Loucy (cell line): ENCODE measurements around the gene HS6ST1.

ENCODE experiments used
- H2AFZ ChIP-seq: fragments of 200-600 bp; sonication (generic); 2 replicates; pipeline ENCODE4 v1.6.0; 2016; ENCODE audit warnings: antibody characterized with exemption, mild to moderate bottlenecking, low read length, moderate library complexity
- H3F3A ChIP-seq: fragments of 200-600 bp; 2 replicates; pipeline ENCODE4 v1.6.0; 2016; ENCODE audit warnings: antibody characterized with exemption, low read depth, mild to moderate bottlenecking
- H3K27me3 ChIP-seq: fragments of 200-600 bp; sonication (generic); 2 replicates; pipeline ENCODE4 v1.6.1; 2014; ENCODE audit warnings: low read length, mild to moderate bottlenecking; ENCODE audit not compliant: insufficient read depth, poor library complexity, severe bottlenecking
- H3K36me3 ChIP-seq: fragments of 200-600 bp; sonication (generic); 2 replicates; pipeline ENCODE4 v1.6.1; 2016; ENCODE audit warnings: low read length; ENCODE audit not compliant: insufficient read depth
- H3K4me1 ChIP-seq: fragments of 200-600 bp; sonication (generic); 2 replicates; pipeline ENCODE4 v1.5.1; 2014; ENCODE audit warnings: low read length, mild to moderate bottlenecking; ENCODE audit not compliant: insufficient read depth, poor library complexity, severe bottlenecking
- H3K4me2 ChIP-seq: fragments of 200-600 bp; sonication (generic); 2 replicates; pipeline ENCODE4 v1.6.0; 2014; ENCODE audit warnings: antibody characterized with exemption, low read length, low read depth, mild to moderate bottlenecking; ENCODE audit not compliant: poor library complexity, severe bottlenecking
- H3K4me3 ChIP-seq: fragments of 200-600 bp; sonication (generic); 2 replicates; pipeline ENCODE4 v1.5.1; 2014; ENCODE audit warnings: low read length, mild to moderate bottlenecking, mixed read lengths; ENCODE audit not compliant: poor library complexity, severe bottlenecking
- H3K79me2 ChIP-seq: fragments of 200-600 bp; sonication (generic); 2 replicates; pipeline ENCODE4 v1.6.1; 2014; ENCODE audit warnings: low read length; ENCODE audit not compliant: insufficient read depth
- H3K9ac ChIP-seq: fragments of 200-600 bp; sonication (generic); 2 replicates; pipeline ENCODE4 v1.6.0; 2014; ENCODE audit warnings: mild to moderate bottlenecking, low read depth, low read length, moderate library complexity; ENCODE audit not compliant: poor library complexity, severe bottlenecking
- H3K9me2 ChIP-seq: fragments of 200-600 bp; sonication (generic); replicated peaks from 2 replicates; pipeline ENCODE4 v1.6.1; 2016; ENCODE audit warnings: low read depth, low read length, mixed read lengths
- H3K9me3 ChIP-seq: fragments of 200-600 bp; sonication (generic); 2 replicates; pipeline ENCODE4 v1.6.1; 2014; ENCODE audit warnings: mild to moderate bottlenecking, antibody characterized with exemption, low read length, low read depth; ENCODE audit not compliant: insufficient read depth
- H4K20me1 ChIP-seq: fragments of 200-600 bp; sonication (generic); 2 replicates; pipeline ENCODE4 v1.6.0; 2014; ENCODE audit warnings: antibody characterized with exemption, low read length, mild to moderate bottlenecking; ENCODE audit not compliant: insufficient read depth, poor library complexity, severe bottlenecking
- CTCF ChIP-seq: fragments of 200-600 bp; sonication (generic); conservative IDR thresholded peaks from 2 replicates; pipeline ENCODE4 v1.5.1; 2014; ENCODE audit warnings: mild to moderate bottlenecking, antibody characterized with exemption, low read length
- EZH2phosphoT487 ChIP-seq: fragments of 200-600 bp; IDR thresholded peaks from 2 replicates; pipeline ENCODE4 v1.6.1; 2018; ENCODE audit warnings: antibody characterized with exemption, mild to moderate bottlenecking, moderate library complexity, borderline replicate concordance

Gene HS6ST1

GRCh38 chr2:128245813-128246212, 72.9 kb downstream of the HS6ST1 start:
- Histone ChIP-seq H3K9me3 (no peaks in the 10 kb centered on the region), H3K9me2 (no peaks in the 10 kb centered on the region), H3K36me3 (no peaks in the 10 kb centered on the region), H3K4me2 (no peak overlapping the region), H2AFZ (no peak overlapping the region), H3K9ac (no peak overlapping the region), H3F3A (no peaks in the 10 kb centered on the region), H3K4me3 (no peak overlapping the region), H4K20me1 (no peaks in the 10 kb centered on the region), H3K79me2 (no peaks in the 10 kb centered on the region), H3K4me1 (peaks cover 6% of the 10 kb centered on the region), H3K27me3 (no peaks in the 10 kb centered on the region)
- TF ChIP-seq EZH2phosphoT487 = no peak
- TF ChIP-seq CTCF = no peak

- no peak overlapping the region for H3K4me2 ChIP-seq
- H3K4me1 ChIP-seq = peaks cover 5% of the 10 kb centered on the region
- H3K9ac ChIP-seq = no peak overlapping the region
- TF ChIP-seq CTCF (no peak), EZH2phosphoT487 (no peak)
- H2AFZ ChIP-seq = no peak overlapping the region
- H4K20me1 ChIP-seq = no peaks in the 10 kb centered on the region
- no peaks in the 10 kb centered on the region for H3K79me2 ChIP-seq
- no peaks in the 10 kb centered on the region for H3F3A ChIP-seq
- H3K4me3 ChIP-seq = no peak overlapping the region
- no peaks in the 10 kb centered on the region for H3K9me2 ChIP-seq
- H3K36me3 ChIP-seq = no peaks in the 10 kb centered on the region
- H3K9me3 ChIP-seq = no peaks in the 10 kb centered on the region
- no peaks in the 10 kb centered on the region for H3K27me3 ChIP-seq
Measured at GRCh38 chr2:128241896-128242295, 76.8 kb downstream of the HS6ST1 start.

- Histone ChIP-seq H4K20me1 (no peaks in the 10 kb centered on the region), H3K9me3 (no peaks in the 10 kb centered on the region), H3K27me3 (no peaks in the 10 kb centered on the region), H3K4me2 (no peak overlapping the region), H3K79me2 (no peaks in the 10 kb centered on the region), H3K9me2 (no peaks in the 10 kb centered on the region), H2AFZ (no peak overlapping the region), H3K36me3 (no peaks in the 10 kb centered on the region), H3K4me1 (no peaks in the 10 kb centered on the region), H3K4me3 (no peak overlapping the region), H3F3A (no peaks in the 10 kb centered on the region), H3K9ac (no peak overlapping the region)
- no peak for TF ChIP-seq CTCF
- TF ChIP-seq EZH2phosphoT487 = no peak
Measured at GRCh38 chr2:128237911-128238697, 80.6 kb downstream of the HS6ST1 start.
